Measurements from ENCODE around the gene PIK3R6.

DNA sequence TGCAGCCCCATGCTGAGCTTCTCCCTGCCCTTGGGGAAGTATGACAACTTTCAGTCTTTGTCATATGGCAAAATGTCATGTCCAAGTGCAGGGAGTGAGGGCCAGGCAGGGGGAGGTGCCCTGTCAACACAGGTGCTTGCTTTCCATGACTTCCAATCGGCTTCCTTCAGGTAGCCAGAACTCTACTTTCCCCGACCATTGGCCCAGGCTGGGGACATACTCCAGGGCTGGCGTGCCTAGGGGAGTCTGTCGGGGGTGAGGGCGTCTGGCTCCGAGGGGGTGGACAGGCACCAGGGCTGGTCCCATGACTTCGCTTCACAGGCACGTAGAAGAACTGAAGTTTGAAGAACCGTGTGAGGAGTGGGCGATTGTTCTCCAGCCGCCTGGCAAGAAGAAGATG lies 19.8 kb upstream of the PIK3R6 start:
- TF ChIP-seq, protein P1, sequence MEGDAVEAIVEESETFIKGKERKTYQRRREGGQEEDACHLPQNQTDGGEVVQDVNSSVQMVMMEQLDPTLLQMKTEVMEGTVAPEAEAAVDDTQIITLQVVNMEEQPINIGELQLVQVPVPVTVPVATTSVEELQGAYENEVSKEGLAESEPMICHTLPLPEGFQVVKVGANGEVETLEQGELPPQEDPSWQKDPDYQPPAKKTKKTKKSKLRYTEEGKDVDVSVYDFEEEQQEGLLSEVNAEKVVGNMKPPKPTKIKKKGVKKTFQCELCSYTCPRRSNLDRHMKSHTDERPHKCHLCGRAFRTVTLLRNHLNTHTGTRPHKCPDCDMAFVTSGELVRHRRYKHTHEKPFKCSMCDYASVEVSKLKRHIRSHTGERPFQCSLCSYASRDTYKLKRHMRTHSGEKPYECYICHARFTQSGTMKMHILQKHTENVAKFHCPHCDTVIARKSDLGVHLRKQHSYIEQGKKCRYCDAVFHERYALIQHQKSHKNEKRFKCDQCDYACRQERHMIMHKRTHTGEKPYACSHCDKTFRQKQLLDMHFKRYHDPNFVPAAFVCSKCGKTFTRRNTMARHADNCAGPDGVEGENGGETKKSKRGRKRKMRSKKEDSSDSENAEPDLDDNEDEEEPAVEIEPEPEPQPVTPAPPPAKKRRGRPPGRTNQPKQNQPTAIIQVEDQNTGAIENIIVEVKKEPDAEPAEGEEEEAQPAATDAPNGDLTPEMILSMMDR (IDR thresholded peaks at IDR 0.05), result no peak
- TF ChIP-seq POLR2A (IDR thresholded peaks at IDR 0.05), result no peak
